GM21360 (cell line): ENCODE measurements around the gene PRR23E.

Experiments
- ATAC-seq: cut with Tn5 transposase; IDR thresholded peaks from one replicate; pipeline ENCODE4 v1.9.1; 2021; ENCODE audit warnings: mild to moderate bottlenecking, moderate library complexity; ENCODE audit not compliant: unreplicated experiment

PRR23E gene, protein sequence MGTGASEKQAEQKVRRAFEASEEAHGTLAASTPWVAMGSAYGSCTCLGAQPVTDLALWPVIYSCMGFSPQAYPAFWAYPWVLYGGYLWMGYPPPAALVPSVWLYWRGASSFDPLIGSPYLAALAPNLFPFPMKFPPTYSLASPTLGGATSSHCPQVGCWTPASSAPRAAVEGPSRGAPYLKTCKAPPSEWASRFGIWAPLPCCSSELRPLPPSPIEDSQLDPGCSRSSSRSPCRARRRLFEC

DNA sequence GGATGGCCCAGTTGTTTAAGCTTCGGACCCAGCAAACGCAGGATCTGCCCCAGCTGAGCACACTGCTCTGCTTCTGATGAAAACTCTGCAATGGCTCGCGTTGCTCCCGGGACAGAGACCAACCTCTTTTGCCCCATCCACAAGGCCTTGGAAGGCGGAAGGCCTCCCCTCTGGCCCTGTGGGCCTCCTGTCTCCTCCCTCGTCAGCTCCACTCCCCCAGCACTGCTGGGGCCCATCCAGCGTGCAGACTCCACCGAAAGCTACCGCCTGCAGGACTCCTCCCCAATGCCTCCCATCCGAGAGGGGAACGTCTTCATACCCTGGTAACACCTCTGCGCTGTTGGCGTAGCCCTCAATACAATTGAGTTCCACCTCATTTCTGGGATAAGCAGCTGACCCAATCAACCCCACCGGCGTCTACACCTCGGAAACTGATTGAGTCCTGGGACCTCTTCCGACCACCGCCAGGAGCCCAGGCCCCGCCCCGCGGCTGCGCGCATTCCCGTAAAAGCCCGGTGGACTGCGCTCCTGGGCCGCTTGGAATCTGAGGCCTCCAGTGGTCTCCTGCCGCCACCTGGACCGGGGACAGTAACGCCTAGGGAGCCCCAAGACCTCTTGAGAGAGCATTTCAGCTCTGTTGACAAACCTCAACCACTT lies at the start of gene PRR23E:
PRR23E (plus strand) TSS at position 556 of the 657 bp plus-strand sequence. CDS start 3,555 bp downstream, outside the sequence.
- no peak for ATAC-seq

DNA sequence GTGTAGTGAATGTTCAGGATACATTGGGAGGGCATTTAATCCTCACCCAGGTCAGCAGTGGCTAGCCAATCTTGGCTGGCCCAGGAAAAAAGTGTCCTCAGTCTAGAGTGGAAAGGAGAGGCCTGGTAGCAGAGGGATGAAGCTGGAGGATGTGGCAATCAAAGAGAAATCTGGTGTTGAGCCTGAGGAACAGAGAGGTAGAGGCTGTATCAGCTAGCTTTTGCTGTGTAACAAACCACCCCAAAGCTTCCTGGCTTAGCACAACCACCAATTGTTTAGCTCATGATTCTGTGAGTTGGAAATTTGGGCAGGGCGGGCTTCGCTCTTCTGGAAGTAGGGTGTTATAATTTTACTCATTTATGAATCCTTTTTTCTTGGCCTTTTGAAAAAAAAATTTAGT lies 49.8 kb upstream of the PRR23E start:
- ATAC-seq, result no peak

DNA sequence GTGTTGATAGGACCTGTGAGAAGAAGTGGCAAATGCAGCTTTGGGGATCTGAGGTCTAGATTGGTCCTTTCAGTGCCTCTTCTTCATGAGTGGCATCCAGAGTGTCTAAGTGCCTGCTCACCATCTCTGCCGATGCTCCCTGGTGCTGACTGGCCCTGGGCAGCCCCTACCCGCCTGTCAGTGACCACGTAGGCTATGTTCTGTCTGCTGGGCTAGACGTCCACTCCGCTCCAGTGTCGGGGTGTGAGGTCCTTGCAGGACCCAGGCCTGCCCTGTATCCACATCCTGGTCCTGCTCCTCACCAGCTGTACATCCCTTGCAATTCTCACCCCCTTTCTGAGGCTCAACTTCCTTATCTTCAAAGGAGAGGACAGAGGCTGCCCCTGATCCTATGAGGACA lies 48.3 kb upstream of the PRR23E start:
- ATAC-seq, result no peak

DNA sequence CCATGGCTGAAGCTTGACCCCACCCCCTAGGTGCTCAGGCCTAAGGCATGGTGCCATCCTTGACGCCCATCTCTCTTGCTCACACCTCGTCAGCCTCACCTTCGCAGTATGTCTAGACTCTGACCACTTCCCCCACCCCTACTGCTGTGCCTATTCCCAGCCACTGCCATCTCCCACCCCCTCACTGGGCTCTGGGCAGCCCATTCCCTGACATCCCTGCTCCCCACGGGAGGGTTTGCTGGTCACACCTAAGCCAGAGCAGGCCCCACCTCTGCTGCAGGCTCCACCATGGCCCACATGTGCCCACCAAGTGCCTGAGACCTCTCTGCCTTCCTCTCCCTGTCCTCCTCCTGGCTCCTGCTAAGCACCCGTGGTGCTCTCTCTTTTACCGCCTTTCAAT lies 47.7 kb upstream of the PRR23E start:
- no peak for ATAC-seq

DNA sequence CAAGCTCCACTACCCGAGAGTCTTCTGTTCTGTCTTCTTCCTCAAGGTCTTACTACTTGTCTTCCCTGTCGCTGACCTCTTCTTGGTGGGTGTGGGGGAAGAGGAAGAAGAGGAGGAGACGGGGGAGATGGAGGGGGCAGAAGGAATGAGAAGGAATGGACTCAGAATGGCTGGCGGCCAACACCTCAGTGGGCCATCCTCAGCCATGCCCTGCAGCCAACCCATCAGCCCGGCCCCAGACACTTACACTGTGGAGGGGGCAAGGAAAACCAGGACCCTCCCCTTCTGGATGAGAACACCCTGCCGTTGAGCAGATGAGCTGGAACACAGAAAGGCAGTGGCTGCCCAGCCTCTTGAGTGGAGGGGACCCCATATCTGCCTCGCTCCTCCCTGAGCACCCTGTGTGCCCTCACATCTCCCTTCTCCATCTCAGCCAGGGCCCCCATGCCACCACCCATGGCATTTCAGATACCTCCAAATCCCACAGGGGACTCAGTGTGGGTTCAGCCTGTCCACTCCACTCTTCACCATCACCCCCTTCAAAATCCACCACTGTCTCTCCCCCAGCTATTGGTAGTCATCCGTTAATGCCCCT lies 45.5 kb upstream of the PRR23E start:
- ATAC-seq, result no peak

DNA sequence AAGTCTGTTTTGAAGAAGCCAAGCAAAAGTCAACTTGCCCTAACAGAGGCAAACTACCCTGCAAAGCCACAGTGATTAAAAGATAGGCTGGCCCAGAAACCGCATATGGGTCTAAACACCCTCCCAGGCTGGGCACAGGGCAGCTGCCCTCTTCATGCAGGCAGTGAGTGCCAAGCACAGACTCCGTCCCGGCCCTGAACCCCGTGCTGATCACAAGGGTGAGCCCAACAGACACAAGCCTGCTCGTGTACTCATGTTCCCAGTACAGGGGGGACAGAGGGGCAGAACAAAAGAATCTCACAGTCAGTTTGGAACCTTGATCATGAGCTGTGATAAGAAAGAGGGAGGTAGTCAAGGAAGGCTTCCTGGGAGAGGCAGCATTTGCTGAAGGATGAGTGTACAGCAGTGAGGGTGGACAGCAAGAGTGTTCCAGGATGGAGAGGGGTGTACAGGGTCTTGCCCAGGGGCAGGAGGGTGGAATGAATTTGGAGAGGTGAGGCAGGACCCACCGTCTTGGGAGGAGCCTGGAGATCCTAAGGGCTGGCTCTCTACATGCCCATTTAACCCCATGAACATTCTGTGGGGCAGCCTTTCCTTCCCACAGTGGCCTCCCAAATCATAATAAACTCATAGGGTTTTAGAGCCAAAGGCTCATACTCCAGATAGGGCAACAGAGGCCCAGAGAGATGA lies 43.2 kb upstream of the PRR23E start:
- ATAC-seq, result no peak

DNA sequence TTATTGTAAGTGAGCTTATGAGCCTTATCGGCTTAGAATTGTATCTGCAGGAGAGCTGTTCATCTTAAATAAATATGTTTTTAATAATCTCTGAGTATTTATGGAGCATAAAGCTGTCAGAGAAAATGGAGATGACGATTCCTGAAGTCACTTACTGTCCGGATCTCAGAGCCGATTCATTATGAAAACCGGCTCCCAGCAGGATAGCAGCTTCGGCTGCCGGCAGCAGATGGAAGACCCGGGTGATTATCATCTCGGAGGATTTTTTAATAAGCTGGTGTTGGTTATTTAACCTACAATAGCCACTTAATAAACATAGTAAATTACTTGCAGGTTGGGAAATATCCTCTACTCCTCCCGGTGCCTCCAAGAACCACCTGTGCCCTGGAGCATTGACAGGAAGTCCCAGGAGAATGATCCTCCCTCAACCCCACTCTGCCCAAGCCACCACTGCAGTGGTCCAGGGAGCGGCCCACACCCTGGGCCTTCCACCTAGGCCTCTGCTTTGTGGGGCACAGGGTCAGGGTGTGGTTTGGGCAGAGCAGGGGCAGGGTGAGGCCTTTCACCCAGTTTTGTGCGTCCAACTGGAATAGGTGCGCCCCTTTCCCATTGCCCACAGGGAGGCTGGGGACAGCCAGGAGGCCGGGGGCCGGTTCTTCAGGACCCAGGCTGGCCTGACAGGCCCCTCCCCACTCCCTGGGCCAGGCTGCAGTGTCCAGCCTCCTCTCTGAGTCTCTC lies 42.2 kb upstream of the PRR23E start:
- ATAC-seq, result no peak

DNA sequence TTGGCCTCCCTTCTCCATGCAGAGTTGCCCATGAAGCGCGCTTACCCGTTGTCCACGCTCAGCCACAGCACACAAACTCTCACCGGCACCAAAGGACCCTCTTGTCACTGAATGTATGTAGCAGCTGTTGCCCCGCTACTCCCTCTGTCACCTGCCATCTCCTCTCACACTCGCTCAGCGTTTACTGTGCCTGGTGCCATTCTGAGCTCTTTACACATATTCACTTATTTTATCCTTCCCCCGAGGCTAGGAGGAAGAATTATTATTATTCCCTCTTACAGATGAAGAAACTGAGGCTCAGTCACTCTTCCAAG lies 41.7 kb upstream of the PRR23E start:
- ATAC-seq, result no peak

DNA sequence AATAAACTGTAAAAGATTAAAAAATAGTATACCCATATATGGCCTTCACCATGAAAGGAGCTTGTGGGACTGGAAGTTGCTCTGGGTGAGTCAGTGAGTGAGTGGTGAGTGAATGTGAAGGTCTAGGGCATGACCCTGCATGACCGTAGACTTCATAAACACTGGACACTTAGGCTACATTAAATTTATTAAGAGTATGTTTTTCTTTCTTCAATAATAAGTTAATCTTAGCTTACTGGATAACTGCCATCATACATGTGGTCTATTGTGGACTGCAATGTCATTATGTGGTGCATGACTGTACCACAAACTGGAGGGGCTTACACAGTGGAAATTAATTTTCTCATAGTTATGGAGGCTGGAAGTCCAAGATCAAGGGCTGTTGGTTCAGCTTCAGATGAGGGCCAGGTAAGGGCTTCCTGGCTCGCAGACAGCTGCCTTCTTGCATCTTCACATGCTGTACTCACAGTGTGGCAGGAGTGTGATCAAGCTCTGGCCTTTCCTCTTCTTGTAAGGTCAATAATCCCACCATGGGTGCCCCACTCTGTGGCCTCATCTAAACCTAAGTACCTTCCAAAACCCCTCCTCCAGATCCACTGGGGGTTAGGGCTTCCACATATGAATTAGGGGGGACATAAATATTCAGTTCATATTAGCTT lies 40.8 kb upstream of the PRR23E start:
- no peak for ATAC-seq

DNA sequence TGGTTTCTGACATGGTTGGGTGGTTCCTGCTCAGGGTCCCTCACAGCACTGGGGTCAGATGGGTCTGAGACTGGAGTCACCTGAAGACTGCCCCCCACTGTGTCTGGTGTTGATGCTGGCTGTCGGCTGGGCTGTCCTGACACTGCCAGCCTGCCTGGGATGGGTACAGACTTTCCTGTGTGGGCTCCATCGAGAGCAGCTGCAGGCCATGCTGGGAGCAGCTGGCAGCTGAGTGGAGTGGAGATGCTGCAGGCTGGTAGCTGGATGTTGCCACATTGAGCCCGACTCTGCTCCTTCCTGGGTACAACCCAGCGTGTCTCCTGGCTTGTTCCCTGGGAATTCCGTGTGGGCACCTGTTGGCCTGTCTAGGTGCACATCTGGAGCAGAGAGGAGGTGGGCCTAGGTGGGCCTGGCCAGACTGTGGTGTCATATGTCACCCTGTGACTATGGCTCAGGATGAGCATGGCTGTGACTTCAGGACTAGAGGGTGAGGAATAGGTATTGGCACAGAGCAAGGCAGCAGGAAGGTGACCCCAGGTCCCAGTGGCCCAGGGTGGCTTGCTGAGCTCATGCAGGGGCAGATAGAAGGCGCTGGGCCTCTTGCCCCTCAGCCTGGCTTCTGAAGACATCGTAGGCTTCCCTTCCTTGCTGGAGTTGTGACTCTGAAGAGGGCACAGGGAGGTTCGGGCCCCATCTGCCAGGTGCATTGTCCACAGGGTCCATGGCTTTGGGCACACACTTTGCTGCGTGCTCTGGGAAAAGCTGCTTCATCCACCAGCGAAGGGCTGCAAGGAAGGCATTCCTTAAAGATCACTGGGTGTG lies 40.0 kb upstream of the PRR23E start:
- no peak for ATAC-seq

DNA sequence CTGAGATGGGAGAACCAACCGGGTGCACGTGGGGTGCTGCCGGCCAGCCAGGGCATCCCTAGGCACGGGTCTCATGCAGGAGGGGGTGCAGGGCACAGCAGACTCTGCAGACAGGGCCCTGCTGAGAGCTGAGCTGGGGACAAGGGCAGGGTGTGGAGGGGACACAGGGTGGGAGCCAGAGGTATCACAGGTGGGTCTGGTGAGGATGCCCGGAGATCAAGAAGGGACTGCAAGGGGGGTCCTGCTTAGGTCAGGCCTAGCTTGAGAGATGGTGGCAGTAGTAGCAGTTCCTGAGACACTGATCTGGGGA lies 39.5 kb upstream of the PRR23E start:
- ATAC-seq, result no peak

DNA sequence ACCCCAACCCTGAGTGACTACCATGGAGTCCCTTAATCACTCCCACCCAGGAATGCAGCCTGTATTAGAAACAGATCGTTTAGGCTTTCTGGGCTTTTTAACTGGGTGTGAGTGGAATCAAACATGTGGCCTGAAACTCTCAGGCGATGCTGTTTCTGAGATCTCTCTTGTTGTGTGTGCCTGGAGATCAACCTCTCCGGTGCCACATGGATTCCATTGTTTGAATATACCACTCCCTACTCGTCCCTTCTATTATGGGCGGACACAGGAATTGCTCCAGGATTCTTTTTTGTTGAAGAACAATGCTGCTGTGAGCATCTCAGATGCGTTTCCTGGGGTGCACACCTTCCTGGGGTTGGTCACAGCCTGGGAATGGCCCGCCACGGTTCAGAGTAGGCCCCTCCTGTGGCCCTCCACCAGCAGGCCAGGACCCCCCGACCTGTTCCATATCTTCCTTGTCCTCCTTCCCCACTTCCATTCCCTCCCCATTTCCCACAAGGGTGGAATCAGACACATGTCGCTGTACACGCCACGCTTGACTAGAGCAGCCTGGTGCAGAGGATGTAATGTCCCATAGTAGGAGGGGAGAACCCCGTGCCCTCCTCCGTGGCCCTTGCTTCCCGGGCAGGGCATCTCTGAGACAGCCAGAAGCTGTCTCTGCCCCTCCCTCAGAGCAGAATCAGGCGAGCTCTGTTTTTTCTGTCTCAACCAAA lies 36.4 kb upstream of the PRR23E start:
- no peak for ATAC-seq

DNA sequence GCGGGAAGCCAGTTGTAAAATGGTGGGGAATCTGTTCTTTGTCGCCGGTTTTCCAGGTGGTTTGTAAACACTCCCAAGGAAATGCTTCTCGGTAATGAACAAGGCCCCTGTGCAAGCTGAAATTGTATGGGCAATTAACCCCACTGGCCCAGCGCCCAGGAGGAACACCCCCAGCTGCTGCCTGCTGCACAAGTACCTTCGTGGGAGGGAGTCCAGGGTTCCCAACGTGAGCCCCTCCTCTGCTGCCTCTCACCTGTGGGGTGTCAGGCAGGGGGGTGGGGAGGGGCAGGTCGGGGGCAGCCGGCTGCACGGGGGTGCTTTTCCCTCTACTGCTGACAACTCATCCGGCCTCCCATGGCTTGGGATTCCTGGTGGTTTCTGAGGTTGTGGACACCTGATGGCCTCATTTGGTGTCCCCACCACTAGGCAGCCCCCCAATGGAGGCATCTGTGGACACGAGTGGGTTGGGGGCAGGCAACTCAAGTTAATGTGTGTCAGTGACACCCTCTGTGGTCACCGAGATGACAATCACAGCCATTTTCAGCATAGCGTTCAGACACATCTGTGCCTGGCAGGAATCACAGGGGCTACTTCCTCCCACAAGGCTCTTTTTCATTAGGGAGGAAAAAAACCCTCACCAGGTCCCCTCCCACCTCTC lies 35.6 kb upstream of the PRR23E start:
- no peak for ATAC-seq

DNA sequence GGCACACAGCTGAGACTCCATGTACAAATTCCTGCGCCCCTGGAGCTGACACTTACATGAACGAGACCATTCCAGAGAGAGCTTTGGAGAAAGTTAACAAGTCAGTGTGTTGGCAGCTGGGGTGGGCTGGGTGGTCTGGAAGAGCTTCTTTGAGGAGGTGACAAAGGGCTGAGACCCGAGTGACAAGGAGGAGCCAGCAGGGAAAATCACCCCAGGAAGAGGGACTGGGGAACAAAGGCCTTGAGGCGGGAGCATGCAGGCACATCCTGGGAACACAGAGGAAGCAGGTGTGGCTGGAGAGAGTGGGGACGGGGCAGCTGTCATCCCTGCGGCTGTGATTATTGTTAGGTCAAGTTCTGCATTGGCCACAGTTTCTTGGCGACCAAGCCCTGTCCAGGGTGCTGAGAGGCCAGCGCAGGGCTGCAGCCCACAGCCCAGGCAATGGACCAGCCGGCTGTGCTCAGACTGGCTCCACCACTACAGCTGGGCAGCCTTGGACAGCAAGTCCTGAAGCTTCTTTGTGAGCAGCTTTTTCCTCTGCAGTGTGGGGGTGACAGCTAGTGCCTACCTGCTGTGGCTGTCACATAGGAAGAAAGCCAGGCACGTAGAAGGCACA lies 34.2 kb upstream of the PRR23E start:
- no peak for ATAC-seq

DNA sequence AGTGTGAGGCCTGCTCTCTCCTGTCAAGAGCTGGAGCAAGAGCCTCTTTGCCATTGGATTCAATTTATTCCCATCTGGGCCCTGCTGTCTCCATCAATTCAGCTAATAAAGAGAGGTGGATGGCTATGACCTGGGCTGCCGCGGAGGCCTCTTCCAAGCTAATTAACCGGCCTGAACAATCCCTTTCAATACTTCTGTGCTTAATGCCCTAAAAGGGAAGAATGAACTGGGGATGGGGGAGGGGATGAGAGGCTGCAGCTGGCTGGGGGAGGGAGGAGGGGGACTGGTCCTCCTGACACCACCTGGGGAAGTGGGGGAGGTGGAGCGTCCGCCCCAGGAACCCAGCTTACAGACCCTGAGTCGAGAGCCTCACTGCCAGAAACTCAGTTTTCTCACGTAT lies 33.4 kb upstream of the PRR23E start:
- no peak for ATAC-seq

DNA sequence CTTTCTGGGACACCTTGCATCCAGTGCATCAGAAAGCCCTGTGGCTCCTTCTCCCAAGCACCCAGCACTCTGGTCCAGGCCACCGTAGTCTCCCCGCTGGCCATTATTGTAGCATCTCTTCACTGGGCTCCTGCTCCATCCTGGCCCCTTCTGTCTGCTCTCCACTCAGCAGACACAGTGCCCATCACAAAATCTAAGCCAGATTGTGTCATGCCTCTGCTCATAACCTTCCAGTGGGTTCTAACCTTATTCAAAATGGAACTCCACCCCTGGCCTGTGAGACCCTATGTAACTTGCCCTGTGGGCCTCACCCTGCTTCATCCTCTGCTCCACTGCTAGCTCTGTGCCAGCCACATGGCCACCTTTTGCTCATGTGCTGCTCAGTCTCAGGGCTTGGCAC lies 31.7 kb upstream of the PRR23E start:
- no peak for ATAC-seq

DNA sequence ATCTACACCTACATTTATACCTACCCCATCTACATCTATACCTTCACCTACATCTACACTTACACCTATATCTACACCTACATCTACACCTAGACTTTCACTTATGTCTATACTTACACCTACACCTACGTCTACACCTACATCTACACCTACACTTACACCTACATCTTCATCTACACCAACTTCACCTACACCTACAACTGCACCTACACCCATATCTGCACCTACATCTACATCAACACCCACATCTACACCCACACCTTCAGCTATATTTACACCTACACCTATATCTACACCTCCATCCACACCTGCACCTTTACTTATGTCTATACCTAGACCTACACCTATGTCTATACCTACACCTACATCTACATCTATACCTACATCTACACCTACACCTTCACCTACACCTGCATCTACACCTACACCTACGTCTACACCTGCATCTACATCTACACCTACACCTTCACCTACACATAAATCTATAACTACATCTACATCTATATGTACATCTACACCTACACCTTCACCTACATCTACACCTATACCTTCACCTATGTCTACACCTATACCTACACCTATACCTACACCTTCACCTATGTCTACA lies 30.9 kb upstream of the PRR23E start:
- ATAC-seq, result no peak

DNA sequence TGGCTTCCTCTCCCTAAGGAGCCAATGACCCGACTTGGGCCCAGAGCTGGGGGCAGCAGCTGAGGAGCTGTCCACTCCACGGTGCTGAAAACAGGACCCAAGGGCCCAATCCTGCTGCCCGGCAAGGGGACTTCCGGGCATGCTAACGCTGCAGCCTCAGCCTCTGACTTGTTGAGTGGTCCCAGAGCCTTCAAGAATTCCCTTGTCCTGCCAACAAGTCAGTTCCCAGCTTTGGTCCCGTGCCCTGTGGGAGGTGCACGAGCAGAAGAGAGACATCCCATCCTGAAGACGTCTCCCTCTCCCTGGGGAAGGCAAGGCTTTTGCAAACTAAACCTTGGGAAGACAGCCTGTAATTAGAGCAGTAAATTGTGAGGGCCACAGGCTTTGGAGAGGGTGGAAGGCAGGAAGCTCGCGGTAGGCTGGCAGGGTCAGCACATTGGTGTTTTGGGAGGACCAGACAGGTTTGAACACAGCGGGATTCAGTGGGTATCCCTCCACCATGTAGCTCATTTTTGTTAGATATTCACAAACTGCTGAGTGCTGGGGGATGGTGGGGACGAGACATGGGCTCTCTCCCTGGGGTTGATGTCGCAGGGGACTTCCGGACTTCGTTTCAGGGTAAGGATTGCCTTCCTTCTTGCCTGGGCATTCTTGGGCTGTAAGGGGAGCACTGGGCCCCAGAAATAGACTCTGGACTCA lies 29.8 kb upstream of the PRR23E start:
- no peak for ATAC-seq
